ENCODE data around the gene POLR3B.

GRCh38 chr12:106459124-106459523 is 101.6 kb downstream of the POLR3B start:
- no peak for TF ChIP-seq POLR2A (IDR thresholded peaks at IDR 0.05)
- TF ChIP-seq CTCF (IDR thresholded peaks at IDR 0.05), result no peak

Measured in testis (tissue), 2 donors.